HG02943 (cell line): ENCODE data around the gene IFT81.
"Not testable (repeated sequence)": the region's sequence is repeated elsewhere in the genome, so short reads cannot be mapped to it uniquely, and the experiment has no call there.

Experiments
- ATAC-seq: cut with Tn5 transposase; IDR thresholded peaks from one replicate; pipeline ENCODE4 v1.9.1; 2021; ENCODE audit warnings: mild to moderate bottlenecking, low read depth, moderate library complexity; ENCODE audit not compliant: unreplicated experiment

Gene IFT81

GRCh38 chr12:110199339-110200123, 75.4 kb downstream of the IFT81 start:
- ATAC-seq = no peak

- no peak for ATAC-seq
Observed at GRCh38 chr12:110200124-110200417, 75.9 kb downstream of the IFT81 start.

- no peak for ATAC-seq
Observed at GRCh38 chr12:110201995-110202394, 77.8 kb downstream of the IFT81 start.

GRCh38 chr12:110203546-110203945, 79.4 kb downstream of the IFT81 start:
- no peak for ATAC-seq

- no peak for ATAC-seq
Observed at GRCh38 chr12:110205931-110206330, 81.8 kb downstream of the IFT81 start.

- not testable (repeated sequence) for ATAC-seq
Observed at GRCh38 chr12:110211639-110212536, 87.7 kb downstream of the IFT81 start.

GRCh38 chr12:110217996-110218674, 94.0 kb downstream of the IFT81 start:
- no peak for ATAC-seq

- no peak for ATAC-seq
Observed at GRCh38 chr12:110222027-110222426, 97.9 kb downstream of the IFT81 start.

GRCh38 chr12:110222433-110222832, 98.3 kb downstream of the IFT81 start:
- no peak for ATAC-seq

- ATAC-seq = no peak
Observed at GRCh38 chr12:110223777-110224378, 99.7 kb downstream of the IFT81 start.

GRCh38 chr12:110224379-110225304, 100.5 kb downstream of the IFT81 start:
- ATAC-seq = no peak

GRCh38 chr12:110227138-110227537, 103.0 kb downstream of the IFT81 start:
- no peak for ATAC-seq

GRCh38 chr12:110228348-110228747, 104.2 kb downstream of the IFT81 start:
- not testable (repeated sequence) for ATAC-seq

GRCh38 chr12:110228756-110229155, 104.6 kb downstream of the IFT81 start:
- no peak for ATAC-seq

GRCh38 chr12:110229409-110229808, 105.3 kb downstream of the IFT81 start:
- no peak for ATAC-seq

- no peak for ATAC-seq
Observed at GRCh38 chr12:110230655-110231054, 106.5 kb downstream of the IFT81 start.

- ATAC-seq = no peak
Observed at GRCh38 chr12:110233212-110233903, 109.2 kb downstream of the IFT81 start.

GRCh38 chr12:110234331-110234751, 110.2 kb downstream of the IFT81 start:
- no peak for ATAC-seq

GRCh38 chr12:110234755-110235154, 110.6 kb downstream of the IFT81 start:
- ATAC-seq = no peak
